ENCODE measurements around the gene ANKRD39. TPM values are rescaled to one million over a fixed set of nuclear protein-coding genes. Genes with fewer than 3 reads are reported as not detected.
A peak's percentile ranks its signal among the peaks of the same experiment; 100 is the strongest.

Gene ANKRD39
- 10 to 100 TPM; 17.0 to 49.5 (median 21.1) TPM for total RNA-seq
- polyA plus RNA-seq: 10 to 100 TPM in 2 of 3 donors, 1 to 10 TPM in 1; 9.2 to 39.5 (median 25.5) TPM
- long read RNA-seq, donor 1, transcript ANKRD39-201 (4 exons, 976 nt): major isoform, 27 of 27 reads
- long read RNA-seq, donor 1, partial matches to known transcripts: 0 of 27 reads
- long read RNA-seq, donor 1, other reads (novel, unspliced or antisense): 0 of 27 reads
- long read RNA-seq, donor 2, transcript ANKRD39-201 (4 exons, 976 nt): major isoform, 9 of 9 reads
- long read RNA-seq, donor 2, partial matches to known transcripts: 0 of 9 reads
- long read RNA-seq, donor 2, other reads (novel, unspliced or antisense): 0 of 9 reads
- long read RNA-seq, donor 3, transcript ANKRD39-201 (4 exons, 976 nt): major isoform, 15 of 15 reads
- long read RNA-seq, donor 3, partial matches to known transcripts: 0 of 15 reads
- long read RNA-seq, donor 3, other reads (novel, unspliced or antisense): 0 of 15 reads
- long read RNA-seq, donor 4, transcript ANKRD39-201 (4 exons, 976 nt): major isoform, 17 of 22 reads
- long read RNA-seq, donor 4, partial matches to known transcripts: 4 of 22 reads
- long read RNA-seq, donor 4, other reads (novel, unspliced or antisense): 1 of 22 reads
- long read RNA-seq, donor 5, transcript ANKRD39-201 (4 exons, 976 nt): major isoform, 35 of 35 reads
- long read RNA-seq, donor 5, partial matches to known transcripts: 0 of 35 reads
- long read RNA-seq, donor 5, other reads (novel, unspliced or antisense): 0 of 35 reads
- long read RNA-seq, donor 6, transcript ANKRD39-201 (4 exons, 976 nt): major isoform, 16 of 19 reads
- long read RNA-seq, donor 6, partial matches to known transcripts: 3 of 19 reads
- long read RNA-seq, donor 6, other reads (novel, unspliced or antisense): 0 of 19 reads
- long read RNA-seq, donor 7, transcript ANKRD39-201 (4 exons, 976 nt): major isoform, 12 of 12 reads
- long read RNA-seq, donor 7, partial matches to known transcripts: 0 of 12 reads
- long read RNA-seq, donor 7, other reads (novel, unspliced or antisense): 0 of 12 reads
- long read RNA-seq, donor 8, transcript ANKRD39-201 (4 exons, 976 nt): major isoform, 29 of 29 reads
- long read RNA-seq, donor 8, partial matches to known transcripts: 0 of 29 reads
- long read RNA-seq, donor 8, other reads (novel, unspliced or antisense): 0 of 29 reads
- long read RNA-seq, donor 9, transcript ANKRD39-201 (4 exons, 976 nt): major isoform, 12 of 12 reads
- long read RNA-seq, donor 9, partial matches to known transcripts: 0 of 12 reads
- long read RNA-seq, donor 9, other reads (novel, unspliced or antisense): 0 of 12 reads
- long read RNA-seq, donor 10, transcript ANKRD39-201 (4 exons, 976 nt): major isoform, 12 of 12 reads
- long read RNA-seq, donor 10, partial matches to known transcripts: 0 of 12 reads
- long read RNA-seq, donor 10, other reads (novel, unspliced or antisense): 0 of 12 reads

GRCh38 chr2:96857667-96858372 lies at the start of gene ANKRD39:
Gene ANKRD39, minus strand, starts transcription at chr2:96858016. Its CDS starts 29 bp downstream, at chr2:96857987.
- Histone ChIP-seq H3K36me3 (replicated peaks in 1 of 2) (peaks cover 0 to 43% of the 10 kb centered on the region in 2 donors), H3K27ac (peak within 1 kb of the TSS; percentile 48 to 75 (median 68)), H3K4me1 (replicated peaks in 1 of 2) (peaks cover 12 to 33% of the 10 kb centered on the region in 2 donors), H3K27me3 (no peaks in the 10 kb centered on the region), H3K4me3 (peak within 1 kb of the TSS; percentile 28 to 81 (median 68)), H3K9me3 (replicated peaks in 1 of 3) (no peaks in the 10 kb centered on the region)
- intact Hi-C loops (cut with DNase I): no loop called here
- TF ChIP-seq, protein P1, sequence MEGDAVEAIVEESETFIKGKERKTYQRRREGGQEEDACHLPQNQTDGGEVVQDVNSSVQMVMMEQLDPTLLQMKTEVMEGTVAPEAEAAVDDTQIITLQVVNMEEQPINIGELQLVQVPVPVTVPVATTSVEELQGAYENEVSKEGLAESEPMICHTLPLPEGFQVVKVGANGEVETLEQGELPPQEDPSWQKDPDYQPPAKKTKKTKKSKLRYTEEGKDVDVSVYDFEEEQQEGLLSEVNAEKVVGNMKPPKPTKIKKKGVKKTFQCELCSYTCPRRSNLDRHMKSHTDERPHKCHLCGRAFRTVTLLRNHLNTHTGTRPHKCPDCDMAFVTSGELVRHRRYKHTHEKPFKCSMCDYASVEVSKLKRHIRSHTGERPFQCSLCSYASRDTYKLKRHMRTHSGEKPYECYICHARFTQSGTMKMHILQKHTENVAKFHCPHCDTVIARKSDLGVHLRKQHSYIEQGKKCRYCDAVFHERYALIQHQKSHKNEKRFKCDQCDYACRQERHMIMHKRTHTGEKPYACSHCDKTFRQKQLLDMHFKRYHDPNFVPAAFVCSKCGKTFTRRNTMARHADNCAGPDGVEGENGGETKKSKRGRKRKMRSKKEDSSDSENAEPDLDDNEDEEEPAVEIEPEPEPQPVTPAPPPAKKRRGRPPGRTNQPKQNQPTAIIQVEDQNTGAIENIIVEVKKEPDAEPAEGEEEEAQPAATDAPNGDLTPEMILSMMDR (IDR thresholded peaks at IDR 0.05): peak; percentile 16 to 90 (median 66)
- TF ChIP-seq POLR2A (IDR thresholded peaks at IDR 0.05): peak; percentile 77 to 84
- 0% methylated on average over 14 to 81 of the region's 81 CpGs for WGBS, 4 donors
- DNase-seq: peak; percentile 98 to 99 (median 99)

DNA sequence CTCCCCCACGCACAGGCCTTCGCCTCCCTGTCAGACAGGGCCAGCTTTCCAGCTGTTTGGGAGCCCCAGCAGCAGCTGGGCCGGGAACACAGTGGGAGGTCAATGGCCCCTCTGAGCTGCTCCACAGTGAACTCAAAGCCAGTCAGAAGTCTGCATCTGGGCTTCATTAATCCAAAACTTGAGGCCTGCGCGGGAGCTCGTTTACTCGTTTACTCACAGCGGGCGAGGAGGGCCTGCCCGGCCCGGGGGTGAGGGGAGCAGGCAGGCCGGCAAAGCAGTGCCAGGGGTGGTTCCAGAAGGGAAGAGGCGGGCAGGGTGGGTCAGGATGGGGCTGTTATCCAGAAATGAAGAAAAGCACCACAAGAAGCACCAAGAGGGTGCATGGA lies 48.9 kb upstream of the ANKRD39 start:
- no peaks in the 10 kb centered on the region for H3K36me3 ChIP-seq (replicated peaks in 1 of 2)
- 56 to 82% (median 72%) methylated on average over 10 to 13 of the region's 13 CpGs for WGBS, 4 donors
- H3K4me1 ChIP-seq (replicated peaks in 1 of 2): peaks cover 0 to 8% of the 10 kb centered on the region in 2 donors
- no peaks in the 10 kb centered on the region for H3K9me3 ChIP-seq (replicated peaks in 1 of 3)
- peak in 2 of 7 donors; percentile 46 to 59 for DNase-seq
- H3K27ac ChIP-seq: peak overlapping the region in 3 of 5 donors; percentile 19 to 81 (median 65)
- intact Hi-C loops (cut with DNase I): no loop called here
- H3K4me3 ChIP-seq: no peak overlapping the region
- H3K27me3 ChIP-seq: no peaks in the 10 kb centered on the region
- TF ChIP-seq POLR2A (IDR thresholded peaks at IDR 0.05): no peak
- TF ChIP-seq, protein P1 (IDR thresholded peaks at IDR 0.05): no peak

- TF ChIP-seq, protein P1 (IDR thresholded peaks at IDR 0.05): no peak
- no peak for TF ChIP-seq POLR2A (IDR thresholded peaks at IDR 0.05)
- intact Hi-C loops (cut with DNase I): no loop called here
- WGBS, 4 donors: 72 to 82% (median 79%) methylated on average over 7 of the region's 7 CpGs
- Histone ChIP-seq H3K36me3 (replicated peaks in 1 of 2) (no peaks in the 10 kb centered on the region), H3K27ac (no peak overlapping the region), H3K4me3 (no peak overlapping the region), H3K9me3 (replicated peaks in 1 of 3) (no peaks in the 10 kb centered on the region), H3K4me1 (replicated peaks in 1 of 2) (peaks cover 0 to 9% of the 10 kb centered on the region in 2 donors), H3K27me3 (no peaks in the 10 kb centered on the region)
- no peak for DNase-seq
These were observed 46.0 kb upstream of the ANKRD39 start for GRCh38 chr2:96903815-96904214.

Measured in adrenal gland (tissue), 19 donors.